Hepatic stellate cell (primary cell): ENCODE data around the gene MRPL12.
"Not testable (repeated sequence)": the region's sequence is repeated elsewhere in the genome, so short reads cannot be mapped to it uniquely, and the experiment has no call there.

Experiments used
- DNase-seq: peaks from one replicate; pipeline ENCODE4 v3.0.0; 2011; ENCODE audit warnings: low spot score

The MRPL12 gene

DNA sequence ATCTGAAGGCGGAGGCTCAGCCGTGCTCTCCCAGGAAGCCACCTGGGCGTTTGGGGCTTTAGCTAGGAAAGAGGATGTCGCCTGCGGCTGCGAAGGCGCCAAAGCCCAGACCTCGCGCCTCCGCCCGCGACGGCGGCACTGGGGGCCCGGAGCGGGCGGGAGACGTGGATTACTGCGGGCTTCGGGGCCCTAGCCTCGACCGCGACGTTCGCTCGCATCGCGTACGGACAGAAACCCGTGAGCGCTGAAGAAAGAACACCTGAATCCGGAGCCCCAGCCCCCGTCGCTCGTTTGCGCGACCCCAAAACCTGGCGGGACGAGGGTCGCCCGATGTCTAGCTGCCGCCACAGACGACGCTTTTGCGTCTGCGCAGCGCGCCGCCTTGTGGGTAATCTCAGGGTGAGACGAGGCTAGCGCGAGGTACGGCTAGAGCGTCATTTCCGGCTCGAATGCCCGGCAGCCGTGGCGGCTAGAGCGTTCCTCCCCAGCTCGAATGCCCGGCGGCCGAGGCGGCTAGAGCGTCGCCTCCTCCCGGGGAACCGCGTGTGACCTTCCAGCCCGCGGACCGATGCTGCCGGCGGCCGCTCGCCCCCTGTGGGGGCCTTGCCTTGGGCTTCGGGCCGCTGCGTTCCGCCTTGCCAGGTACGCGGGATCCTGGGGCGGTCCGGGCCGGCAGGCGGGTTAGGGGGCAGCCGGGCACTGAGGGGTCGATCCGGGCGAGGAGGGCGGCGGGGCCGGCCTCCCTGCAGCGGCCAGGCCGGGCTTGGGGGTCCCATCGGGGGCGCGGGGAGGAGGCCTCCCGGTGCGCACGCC lies at the start of gene MRPL12:
Gene MRPL12, plus strand, starts transcription at position 434 of the 813 bp plus-strand sequence. Its CDS starts 135 bp downstream, at position 569.
- DNase-seq: peak; percentile 98

GRCh38 chr17:81655378-81656117 lies 47.6 kb upstream of the MRPL12 start:
- DNase-seq: no peak

GRCh38 chr17:81656118-81656743 lies 46.9 kb upstream of the MRPL12 start, which contains the start of gene PDE6G:
Gene PDE6G (minus strand): TSS chr17:81656542. CDS start chr17:81653305, 3,237 bp downstream.
- no peak for DNase-seq

- no peak for DNase-seq
Measured at GRCh38 chr17:81656835-81657234, 46.3 kb upstream of the MRPL12 start.

DNA sequence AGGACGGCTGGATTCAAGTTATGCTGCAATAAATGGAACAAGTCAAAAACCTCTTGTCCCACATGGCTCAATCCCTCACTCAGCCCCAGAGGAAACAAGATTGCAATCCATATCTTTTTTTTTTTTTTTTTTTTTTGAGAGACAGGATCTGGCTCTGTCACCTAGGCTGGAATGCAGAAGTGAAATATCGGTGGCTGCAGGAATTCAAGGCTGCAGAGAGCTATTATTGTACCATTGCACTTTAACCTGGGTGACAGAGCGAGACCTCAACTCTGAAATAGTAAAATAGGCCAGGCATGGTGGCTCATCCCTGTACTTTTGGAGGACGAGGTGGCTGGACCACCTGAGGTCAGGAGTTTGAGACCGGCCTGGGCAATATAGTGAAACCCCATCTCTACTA lies 44.1 kb upstream of the MRPL12 start:
- DNase-seq: no peak

DNA sequence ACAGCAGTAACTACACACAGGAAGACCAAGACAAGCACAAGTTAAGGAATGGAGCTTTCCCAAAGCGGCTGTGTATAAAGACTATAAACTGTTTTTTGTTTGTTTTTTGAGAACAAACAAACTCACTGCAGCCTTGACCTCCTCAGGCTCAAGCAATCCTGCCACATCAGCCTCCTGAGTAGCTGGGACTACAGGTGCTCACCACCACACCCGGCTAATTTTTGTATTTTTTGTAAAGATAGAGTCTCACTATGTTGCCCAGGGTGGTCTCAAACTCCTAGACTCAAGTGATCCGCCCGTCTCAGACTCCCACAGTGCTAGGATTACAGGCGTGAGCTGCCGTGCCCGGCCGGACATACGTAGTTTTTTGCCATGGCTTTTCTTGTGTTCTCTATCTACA lies 42.7 kb upstream of the MRPL12 start:
- DNase-seq: no peak

GRCh38 chr17:81662002-81662401 lies 41.2 kb upstream of the MRPL12 start:
- no peak for DNase-seq

- no peak for DNase-seq
Measured at GRCh38 chr17:81664051-81664470, 39.1 kb upstream of the MRPL12 start.

DNA sequence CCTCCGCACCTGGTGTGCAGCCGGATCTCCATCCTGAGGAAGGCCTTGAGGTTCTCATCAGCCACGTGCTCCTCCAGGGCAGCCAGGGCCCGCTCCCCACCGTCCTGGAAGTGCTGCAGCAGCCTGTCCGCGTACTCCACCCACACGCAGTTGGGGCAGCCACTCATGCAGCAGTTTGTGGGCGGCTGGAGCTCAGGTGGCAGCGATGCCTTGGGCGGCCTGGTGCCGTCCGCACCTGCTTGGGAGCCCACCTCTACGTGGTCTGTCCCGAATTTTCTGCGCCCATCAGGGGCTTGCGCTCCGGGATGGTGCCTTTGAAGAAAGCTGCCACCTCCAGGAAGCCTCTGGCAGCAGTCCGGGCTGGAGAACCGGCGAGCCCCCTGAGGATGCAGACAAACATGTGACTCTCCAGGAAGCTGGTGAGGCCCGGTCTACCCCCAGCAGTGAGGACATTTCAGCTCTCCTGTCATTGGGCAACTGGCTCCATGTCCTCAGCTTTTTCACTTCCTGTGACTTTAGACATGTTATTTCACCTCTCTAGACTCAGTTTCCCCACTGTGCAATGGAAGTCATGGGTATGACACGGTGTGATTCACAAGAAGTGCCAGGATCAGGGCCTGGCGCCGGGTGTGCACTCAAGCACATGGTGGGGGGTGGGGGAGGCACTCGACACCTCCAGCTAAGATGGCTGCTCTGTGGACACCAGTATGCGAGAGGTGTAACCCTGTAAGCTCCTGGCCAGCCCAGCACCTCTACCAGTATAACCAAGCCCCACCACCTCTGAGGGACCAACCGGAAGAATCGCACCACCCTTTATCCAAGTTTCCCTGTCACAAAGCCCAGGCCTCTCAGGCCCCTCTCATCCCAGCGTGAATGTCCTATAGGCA lies 37.7 kb upstream of the MRPL12 start:
- DNase-seq: no peak

- no peak for DNase-seq
Measured at GRCh38 chr17:81666092-81666341, 37.1 kb upstream of the MRPL12 start.

- DNase-seq: peak; percentile 99
Measured at GRCh38 chr17:81666342-81667191, 36.6 kb upstream of the MRPL12 start, which contains the start of the genes CCDC137 and OXLD1. Gene CCDC137 (plus strand): TSS chr17:81666737. CDS start chr17:81666767, 30 bp downstream. Gene OXLD1 (minus strand): TSS chr17:81666605. CDS start chr17:81666577, 28 bp downstream.

DNA sequence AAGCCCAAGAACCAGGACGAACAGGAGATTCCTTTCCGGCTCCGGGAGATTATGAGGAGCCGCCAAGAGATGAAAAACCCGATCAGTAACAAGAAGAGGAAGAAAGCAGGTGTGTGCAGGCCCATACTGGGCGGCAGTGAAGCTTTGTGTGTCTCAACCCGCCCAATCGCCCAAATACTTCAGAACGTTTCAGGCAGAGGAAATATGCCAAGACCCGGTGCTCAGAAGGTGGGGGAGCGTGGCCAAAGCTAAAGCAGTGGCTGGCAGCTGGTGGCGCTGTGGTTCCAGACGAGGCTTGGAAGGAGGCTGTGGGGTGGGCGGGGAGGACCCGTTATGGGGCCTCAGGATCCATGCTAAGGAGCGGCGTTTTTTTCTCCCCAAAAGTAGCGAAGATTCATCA lies 35.4 kb upstream of the MRPL12 start:
- DNase-seq: no peak

DNA sequence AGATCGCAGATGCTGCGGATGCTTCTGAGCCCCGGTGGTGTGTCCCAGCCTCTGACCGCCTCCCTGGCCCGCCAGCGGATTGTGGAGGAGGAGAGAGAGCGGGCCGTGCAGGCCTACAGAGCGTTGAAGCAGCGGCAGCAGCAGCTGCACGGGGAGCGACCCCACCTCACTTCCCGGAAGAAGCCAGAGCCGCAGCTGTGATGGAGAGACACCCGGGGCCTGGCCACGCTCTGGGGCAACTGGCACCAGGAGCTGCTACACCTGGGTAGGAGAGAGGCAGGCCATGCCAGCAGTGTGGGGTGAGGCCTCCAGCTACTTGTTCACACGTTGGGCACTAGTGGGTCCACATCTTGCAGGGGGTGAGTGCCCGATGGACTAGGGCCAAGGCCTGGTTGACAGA lies 30.7 kb upstream of the MRPL12 start:
- DNase-seq: no peak

GRCh38 chr17:81672954-81673353 lies 30.2 kb upstream of the MRPL12 start:
- DNase-seq: no peak

DNA sequence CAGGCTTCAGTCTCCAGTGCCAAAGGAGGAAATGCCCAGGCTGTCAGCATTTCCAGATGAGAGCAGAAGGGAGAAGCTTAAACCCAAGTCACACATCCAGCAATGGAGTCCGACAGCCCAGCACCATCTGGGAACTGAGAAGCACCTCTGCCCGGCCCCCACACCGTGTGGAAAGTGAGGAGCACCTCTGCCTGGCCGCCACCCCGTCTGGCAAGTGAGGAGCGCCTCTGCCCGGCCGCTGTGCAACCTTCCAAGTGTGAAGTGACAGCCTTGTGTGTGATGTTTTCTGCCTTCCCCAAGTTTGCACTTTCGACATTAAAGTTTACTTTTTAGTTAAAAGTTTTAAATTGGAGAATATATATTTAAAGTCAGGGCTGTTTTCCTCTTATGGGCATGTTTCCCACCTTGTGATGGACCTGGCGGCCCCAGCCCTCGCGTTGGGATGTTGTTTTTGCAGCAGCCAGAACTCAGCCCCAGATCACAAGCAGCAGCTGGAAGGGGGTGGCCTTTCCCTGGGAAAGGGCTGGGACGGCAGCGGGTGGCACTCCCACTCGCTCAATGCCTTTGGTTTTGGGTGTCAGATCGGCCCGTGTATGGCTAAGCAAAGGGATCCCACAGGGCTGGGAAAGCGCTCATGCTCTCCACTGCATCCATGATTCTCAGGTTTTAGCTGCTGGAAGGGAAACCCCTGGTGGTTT lies 29.5 kb upstream of the MRPL12 start:
- no peak for DNase-seq

DNA sequence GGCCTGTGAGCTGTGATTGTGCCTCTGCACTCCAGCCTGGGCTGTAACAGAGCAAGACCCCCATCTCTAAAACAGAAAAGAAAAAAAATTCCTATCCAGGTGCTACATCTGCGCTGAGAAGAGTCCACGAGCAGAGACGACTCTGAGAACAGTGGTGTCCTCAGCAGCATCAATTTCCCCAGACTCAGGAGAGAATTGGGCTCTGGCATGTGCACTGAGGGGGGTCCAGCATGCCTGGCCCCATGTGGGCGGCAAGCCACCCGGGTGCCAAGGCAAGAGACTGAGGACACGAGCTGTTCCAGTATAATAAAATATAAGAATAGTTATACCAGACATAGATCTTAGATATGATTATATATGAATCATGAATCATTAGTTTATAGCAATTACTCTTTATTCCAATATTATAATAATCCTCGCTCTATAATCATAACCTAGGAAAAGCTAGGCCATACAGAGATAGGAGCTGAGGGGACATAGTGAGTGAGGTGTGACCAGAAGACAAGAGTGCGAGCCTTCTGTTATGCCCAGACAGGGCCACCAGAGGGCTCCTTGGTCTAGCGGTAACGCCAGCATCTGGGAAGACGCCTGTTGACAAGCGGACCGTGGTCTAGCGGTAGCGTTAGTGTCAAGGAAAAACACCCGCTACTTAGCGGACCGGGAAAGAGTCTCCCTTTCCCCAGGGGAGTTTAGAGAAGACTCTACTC lies 27.5 kb upstream of the MRPL12 start:
- not testable (repeated sequence) for DNase-seq

DNA sequence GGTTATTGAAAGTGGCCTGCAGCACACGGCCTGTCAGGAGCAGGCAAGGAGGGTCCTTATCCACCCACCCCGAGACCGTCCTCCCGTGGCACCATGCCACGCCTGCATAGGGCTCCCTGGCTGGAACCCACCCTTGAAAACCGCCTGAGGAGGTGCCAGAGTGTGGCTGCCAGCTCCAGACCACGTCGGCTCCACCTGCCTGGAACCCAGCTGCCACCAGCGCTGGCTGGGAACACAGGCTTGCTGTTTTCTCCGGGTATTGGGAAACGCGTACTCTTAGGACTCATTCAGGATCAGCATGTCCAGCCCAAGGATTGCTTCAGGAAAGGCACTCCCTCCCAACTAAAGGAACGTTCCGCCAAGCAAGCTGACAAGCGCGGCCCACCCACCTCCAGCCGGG lies 26.3 kb upstream of the MRPL12 start:
- DNase-seq: no peak

- no peak for DNase-seq
Measured at GRCh38 chr17:81680150-81680549, 23.0 kb upstream of the MRPL12 start.

DNA sequence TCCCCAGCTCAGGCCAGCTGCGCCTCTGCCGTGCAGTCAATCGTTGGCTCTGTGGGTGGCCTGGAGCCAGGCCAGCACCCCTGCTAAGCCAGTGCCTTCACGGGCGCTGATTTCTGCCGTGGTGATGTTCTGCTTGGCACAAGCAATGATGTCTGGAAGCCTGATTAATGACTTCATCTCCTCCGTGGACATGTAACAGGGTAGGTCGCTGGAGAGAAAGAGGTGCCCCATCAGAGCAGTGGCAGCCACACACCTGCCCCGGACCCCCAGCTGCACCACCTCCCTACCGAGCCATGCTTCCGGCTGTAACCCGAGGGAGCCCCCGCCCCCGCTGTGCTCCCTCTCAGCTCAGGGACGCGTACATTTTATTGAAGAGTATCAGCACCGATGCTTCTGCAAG lies 21.5 kb upstream of the MRPL12 start:
- no peak for DNase-seq
